Left colon (tissue), 2 donors: ENCODE results near the gene HSD17B14. TPM values are rescaled to one million over a fixed set of nuclear protein-coding genes. Genes with fewer than 3 reads are reported as not detected.
"Not testable (repeated sequence)": the region's sequence is repeated elsewhere in the genome, so short reads cannot be mapped to it uniquely, and the experiment has no call there.

Experiments used
- ATAC-seq: fragments of 200-7000 bp; cut with Tn5 transposase; one replicate; pipeline ENCODE4 v1.9.1; 2020; ENCODE audit warnings: mild to moderate bottlenecking, moderate library complexity
- DNase-seq, 2 donors: peaks; one replicate each; pipeline ENCODE4 v3.0.0-alpha.2; 2020
- intact Hi-C, 2 donors: fragments of 100-400 bp; cut with DNase I in 1 of 2; cut with micrococcal nuclease in 1 of 2; formaldehyde crosslinking; loops; one replicate each; pipeline versions ENCODE4 v1.11.2 to v1.14.0; 2022; cut with DNase I, micrococcal nuclease
- total RNA-seq, 2 donors: library from RNA; stranded (reverse); fragmentation: NEBNext Ultra II Directional; extraction: Animal tissue kit (Norgen Biotek cat#: 25700); gene quantifications; one replicate each; pipeline ENCODE4 v1.2.1, GENCODE V29; 2021
- donor health status: DM: no; HTN: no; CAD: no.
- donor health status: DM: yes; HTN: yes; CAD: no.

The HSD17B14 gene
- total RNA-seq, 2 donors from 2014 or later = 3.3 to 4.6 TPM

GRCh38 chr19:48807590-48808308 is 28.5 kb downstream of the HSD17B14 start:
- intact Hi-C loops = no loop called here
- peak; percentile 27 for ATAC-seq
- DNase-seq = peak; percentile 58 to 67

- ATAC-seq = peak; percentile 55
- DNase-seq = peak; percentile 69 to 77
- intact Hi-C loops = no loop called here
Measured at GRCh38 chr19:48806818-48807589, 29.3 kb downstream of the HSD17B14 start.

- intact Hi-C loops = no loop called here
- DNase-seq (no peak), ATAC-seq (no peak)
Measured at GRCh38 chr19:48806518-48806817, 29.8 kb downstream of the HSD17B14 start.

- ATAC-seq = no peak
- intact Hi-C loops = no loop called here
- DNase-seq = no peak
Measured at GRCh38 chr19:48805452-48805851, 30.8 kb downstream of the HSD17B14 start.

GRCh38 chr19:48804496-48804895 is 31.8 kb downstream of the HSD17B14 start:
- ATAC-seq (no peak), DNase-seq (no peak)
- intact Hi-C loops = no loop called here

- DNase-seq = no peak
- no peak for ATAC-seq
- intact Hi-C loops = no loop called here
Measured at GRCh38 chr19:48802623-48803022, 33.7 kb downstream of the HSD17B14 start.

- ATAC-seq = no peak
- intact Hi-C loops = no loop called here
Measured at GRCh38 chr19:48799358-48800300, 36.7 kb downstream of the HSD17B14 start.

GRCh38 chr19:48798937-48799336 is 37.4 kb downstream of the HSD17B14 start:
- intact Hi-C loops = no loop called here
- ATAC-seq (no peak), DNase-seq (no peak)

More at GRCh38 chr19:48799358-48800300, 36.7 kb downstream of the HSD17B14 start:
- no peak for DNase-seq

- DNase-seq (no peak), ATAC-seq (no peak)
- intact Hi-C loops = no loop called here
Measured at GRCh38 chr19:48797103-48797502, 39.2 kb downstream of the HSD17B14 start.

- no peak for ATAC-seq
- intact Hi-C loops = no loop called here
- DNase-seq = no peak
Measured at GRCh38 chr19:48796298-48797083, 39.8 kb downstream of the HSD17B14 start.

GRCh38 chr19:48795685-48796070 is 40.6 kb downstream of the HSD17B14 start:
- intact Hi-C loops = no loop called here
- DNase-seq = no peak
- peak; percentile 9 for ATAC-seq

- DNase-seq (peak; percentile 91 to 93), ATAC-seq (peak; percentile 98)
- intact Hi-C loops = no loop called here
Measured at GRCh38 chr19:48795055-48795684, 41.1 kb downstream of the HSD17B14 start.

- intact Hi-C loops = loop anchor here in 1 of 2 donors (5.0 kb wide), 1 partner anchor 178 kb away; no protein-coding TSS in a partner anchor
- no peak for DNase-seq
- ATAC-seq = no peak
Measured at GRCh38 chr19:48794291-48794690, 42.0 kb downstream of the HSD17B14 start.

- DNase-seq = no peak
- intact Hi-C loops = loop anchor here in 1 of 2 donors (5.0 kb wide), 1 partner anchor 179 kb away; no protein-coding TSS in a partner anchor
- no peak for ATAC-seq
Measured at GRCh38 chr19:48793271-48793670, 43.0 kb downstream of the HSD17B14 start.

GRCh38 chr19:48787331-48787730 is 49.0 kb downstream of the HSD17B14 start:
- intact Hi-C loops = loop anchor here (2.0 to 5.0 kb wide), 2 partner anchors 55 kb away; no protein-coding TSS in a partner anchor
- not testable (repeated sequence) for DNase-seq, ATAC-seq

- DNase-seq, ATAC-seq: not testable (repeated sequence)
- intact Hi-C loops = loop anchor here (2.0 to 5.0 kb wide), 2 partner anchors 56 kb away; no protein-coding TSS in a partner anchor
Measured at GRCh38 chr19:48786422-48786821, 49.9 kb downstream of the HSD17B14 start.

- DNase-seq (no peak), ATAC-seq (no peak)
- intact Hi-C loops = no loop called here
Measured at GRCh38 chr19:48784527-48784926, 51.8 kb downstream of the HSD17B14 start.
